ENCODE results near the gene KRTAP2-2.
"Not testable (repeated sequence)": the region's sequence is repeated elsewhere in the genome, so short reads cannot be mapped to it uniquely, and the experiment has no call there.

KRTAP2-2 gene

GRCh38 chr17:41096055-41096454 is 41.0 kb upstream of the KRTAP2-2 start:
- TF ChIP-seq CTCF (IDR thresholded peaks at IDR 0.05; ENCODE audit: low read depth, low read length) = no peak
- H3K36me3 ChIP-seq = no peaks in the 10 kb centered on the region
- peaks cover 3% of the 10 kb centered on the region for H3K9me3 ChIP-seq (ENCODE audit: severe bottlenecking)
- H3K4me3 ChIP-seq (ENCODE audit: low read depth, low read length) = no peak overlapping the region
- H3K27me3 ChIP-seq (ENCODE audit: insufficient read depth, low read depth, severe bottlenecking) = peaks cover 12% of the 10 kb centered on the region
- DNase-seq = no peak
- H3K27ac ChIP-seq = no peak overlapping the region

- not testable (repeated sequence) for H3K9me3 ChIP-seq (ENCODE audit: severe bottlenecking); DNase-seq; H3K36me3 ChIP-seq; H3K27ac ChIP-seq; H3K4me3 ChIP-seq (ENCODE audit: low read depth, low read length)
- peaks cover 12% of the 10 kb centered on the region for H3K27me3 ChIP-seq (ENCODE audit: insufficient read depth, low read depth, severe bottlenecking)
These were observed 33.8 kb upstream of the KRTAP2-2 start for GRCh38 chr17:41088760-41089352.

- H3K4me3 ChIP-seq (ENCODE audit: low read depth, low read length); H3K27ac ChIP-seq; DNase-seq: not testable (repeated sequence)
These were observed 29.2 kb upstream of the KRTAP2-2 start, which contains the start of gene KRTAP4-7 for GRCh38 chr17:41084100-41084856. Gene KRTAP4-7, plus strand, starts transcription at chr17:41084150. Its CDS starts 57 bp downstream, at chr17:41084207.

GRCh38 chr17:41083427-41083826 is 28.4 kb upstream of the KRTAP2-2 start:
- DNase-seq; H3K27ac ChIP-seq; H3K4me3 ChIP-seq (ENCODE audit: low read depth, low read length); H3K36me3 ChIP-seq; H3K9me3 ChIP-seq (ENCODE audit: severe bottlenecking): not testable (repeated sequence)
- peaks cover 25% of the 10 kb centered on the region for H3K27me3 ChIP-seq (ENCODE audit: insufficient read depth, low read depth, severe bottlenecking)

More at GRCh38 chr17:41084100-41084856, 29.2 kb upstream of the KRTAP2-2 start, which contains the start of gene KRTAP4-7:
- peaks cover 21% of the 10 kb centered on the region for H3K27me3 ChIP-seq (ENCODE audit: insufficient read depth, low read depth, severe bottlenecking)
- H3K9me3 ChIP-seq (ENCODE audit: severe bottlenecking); H3K36me3 ChIP-seq: not testable (repeated sequence)

DNA sequence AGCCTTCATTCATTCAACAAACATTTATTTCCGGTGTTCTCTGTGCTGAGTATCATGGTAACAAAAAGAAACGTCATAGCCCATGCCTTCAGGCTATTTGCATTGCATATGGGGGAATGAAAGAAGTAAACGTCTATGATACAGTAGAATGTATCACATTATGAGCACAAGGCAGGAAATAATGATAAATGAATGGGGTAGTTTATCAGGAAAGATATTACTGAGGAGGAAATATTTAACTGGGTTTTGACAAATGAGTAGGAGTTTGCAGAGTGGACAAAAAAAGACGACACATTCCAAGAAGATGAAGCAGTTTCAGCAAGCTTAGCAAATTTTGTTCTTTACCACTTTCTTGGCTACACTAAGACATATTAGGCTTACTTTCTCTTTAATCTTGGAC is 27.6 kb upstream of the KRTAP2-2 start:
- no peak overlapping the region for H3K27ac ChIP-seq
- no peaks in the 10 kb centered on the region for H3K36me3 ChIP-seq
- H3K9me3 ChIP-seq (ENCODE audit: severe bottlenecking) = no peaks in the 10 kb centered on the region
- no peak for DNase-seq
- TF ChIP-seq CTCF (IDR thresholded peaks at IDR 0.05; ENCODE audit: low read depth, low read length) = no peak
- peaks cover 25% of the 10 kb centered on the region for H3K27me3 ChIP-seq (ENCODE audit: insufficient read depth, low read depth, severe bottlenecking)
- no peak overlapping the region for H3K4me3 ChIP-seq (ENCODE audit: low read depth, low read length)

- DNase-seq = no peak
- H3K27ac ChIP-seq = no peak overlapping the region
- TF ChIP-seq CTCF (IDR thresholded peaks at IDR 0.05; ENCODE audit: low read depth, low read length) = no peak
These were observed 21.8 kb upstream of the KRTAP2-2 start for GRCh38 chr17:41076788-41077187.

DNA sequence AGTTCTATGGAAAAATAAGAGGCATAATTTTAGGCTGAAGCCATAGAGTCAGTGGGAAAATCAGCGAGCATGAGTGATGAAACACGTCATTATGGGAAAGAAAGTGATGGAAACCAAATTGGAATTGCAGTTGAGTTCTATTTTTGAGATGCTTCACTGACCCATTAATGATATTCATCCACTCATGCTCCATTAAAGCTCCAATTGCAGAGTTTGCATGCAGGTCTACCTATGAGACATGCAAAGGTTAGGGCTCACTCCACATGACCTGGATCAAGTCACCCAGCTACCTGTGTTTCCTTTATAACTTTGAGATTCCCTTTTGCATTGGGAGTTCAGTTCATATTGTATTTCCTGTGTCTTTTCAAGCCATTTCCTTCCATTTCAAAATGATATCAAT is 18.6 kb upstream of the KRTAP2-2 start:
- TF ChIP-seq CTCF (IDR thresholded peaks at IDR 0.05; ENCODE audit: low read depth, low read length) = no peak
- Histone ChIP-seq H3K4me3 (ENCODE audit: low read depth, low read length) (no peak overlapping the region), H3K9me3 (ENCODE audit: severe bottlenecking) (peaks cover 2% of the 10 kb centered on the region), H3K27ac (no peak overlapping the region), H3K27me3 (ENCODE audit: insufficient read depth, low read depth, severe bottlenecking) (peaks cover 9% of the 10 kb centered on the region), H3K36me3 (no peaks in the 10 kb centered on the region)
- no peak for DNase-seq

More at GRCh38 chr17:41076788-41077187, 21.8 kb upstream of the KRTAP2-2 start:
- H3K27me3 ChIP-seq (ENCODE audit: insufficient read depth, low read depth, severe bottlenecking) = peaks cover 25% of the 10 kb centered on the region
- H3K36me3 ChIP-seq = no peaks in the 10 kb centered on the region
- H3K9me3 ChIP-seq (ENCODE audit: severe bottlenecking) = peaks cover 2% of the 10 kb centered on the region
- no peak overlapping the region for H3K4me3 ChIP-seq (ENCODE audit: low read depth, low read length)
